Epidermal melanocyte (primary cell): ENCODE data around the gene KIDINS220.
A peak's percentile ranks its signal among the peaks of the same experiment; 100 is the strongest.

Experiments
- DNase-seq: peaks from one replicate; pipeline ENCODE4 v3.0.0; 2011; ENCODE audit warnings: low spot score; ENCODE audit not compliant: insufficient read length

KIDINS220 gene

DNA sequence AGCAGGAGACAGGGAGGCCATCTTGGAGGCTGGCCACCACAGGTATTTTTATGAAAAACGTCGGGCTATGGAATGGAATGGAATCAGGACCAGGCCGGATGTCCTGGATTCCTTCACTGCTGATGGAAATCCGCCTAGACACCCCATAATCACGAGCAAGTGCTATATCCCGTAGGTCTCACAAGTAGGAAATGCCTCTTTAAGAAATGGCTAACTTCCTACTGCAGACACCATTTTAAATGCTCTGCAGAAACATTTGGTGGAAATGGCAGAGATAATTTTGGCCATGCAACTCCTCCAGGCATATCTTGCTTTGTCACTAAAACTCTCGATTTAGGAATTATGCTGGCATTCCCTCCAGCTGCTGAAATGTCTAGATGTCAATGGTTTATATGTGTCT lies 137.6 kb downstream of the KIDINS220 start:
- no peak for DNase-seq

DNA sequence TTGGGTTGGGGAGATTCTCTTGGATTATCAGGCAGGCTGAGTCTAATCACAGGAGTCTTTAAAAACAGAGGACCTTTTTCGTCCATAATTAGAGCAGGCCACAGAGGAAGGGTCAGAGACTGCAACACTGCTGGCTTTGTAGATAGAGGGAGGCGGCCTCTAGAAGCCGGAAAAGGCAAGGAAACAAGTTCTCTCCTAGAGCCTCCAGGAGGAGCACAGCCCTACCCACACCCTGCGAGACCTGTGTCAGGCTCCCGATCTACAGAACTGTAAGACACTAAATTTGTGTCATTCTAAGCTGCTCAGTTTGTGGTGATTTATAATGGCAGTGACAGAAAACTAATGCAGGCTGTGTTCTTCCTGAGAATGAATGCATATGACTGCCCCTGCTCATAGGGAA lies 140.2 kb downstream of the KIDINS220 start:
- DNase-seq, result no peak

DNA sequence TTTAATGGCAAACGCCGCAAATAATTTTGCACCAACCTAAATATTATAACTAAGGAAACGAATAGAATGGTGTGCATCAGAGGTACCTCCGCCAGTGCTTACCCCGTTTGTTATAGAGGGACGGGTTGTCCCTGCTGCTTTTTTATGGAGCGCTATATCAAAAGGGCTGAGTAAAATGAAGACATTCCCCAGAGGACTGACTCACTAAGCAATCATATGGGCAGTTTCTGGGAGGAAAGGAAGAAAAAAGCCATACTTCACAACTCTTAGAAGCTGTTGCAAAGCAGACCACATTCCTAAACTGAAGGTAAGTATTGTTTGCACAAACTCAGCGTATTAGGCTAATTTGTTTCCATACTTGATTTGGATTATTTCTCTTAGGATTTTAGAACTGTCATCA lies 142.7 kb downstream of the KIDINS220 start:
- no peak for DNase-seq

GRCh38 chr2:8693157-8693821 lies 144.1 kb downstream of the KIDINS220 start:
- no peak for DNase-seq

DNA sequence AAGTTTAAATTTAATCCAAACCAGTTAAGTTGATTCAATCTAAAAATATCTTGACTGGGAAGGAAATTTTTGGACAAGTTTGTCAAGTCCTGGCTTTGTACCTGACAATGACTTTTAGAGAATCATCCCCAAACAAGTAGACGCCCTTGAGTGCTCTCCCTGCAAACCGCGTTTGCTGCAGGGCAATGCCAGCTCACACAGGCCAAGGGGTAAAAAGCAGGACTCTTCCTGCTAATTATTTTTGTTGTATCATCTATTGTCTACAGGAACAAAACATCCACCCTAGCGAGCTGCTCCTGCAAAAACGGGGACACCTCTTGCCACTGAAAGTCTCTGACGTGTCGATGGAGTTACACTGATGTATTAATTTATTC lies 144.6 kb downstream of the KIDINS220 start:
- DNase-seq, result no peak

GRCh38 chr2:8691859-8692437 lies 145.5 kb downstream of the KIDINS220 start:
- DNase-seq, result no peak

GRCh38 chr2:8685697-8686358 lies 151.6 kb downstream of the KIDINS220 start:
- peak; percentile 61 for DNase-seq

GRCh38 chr2:8684878-8685696 lies 152.3 kb downstream of the KIDINS220 start:
- no peak for DNase-seq

DNA sequence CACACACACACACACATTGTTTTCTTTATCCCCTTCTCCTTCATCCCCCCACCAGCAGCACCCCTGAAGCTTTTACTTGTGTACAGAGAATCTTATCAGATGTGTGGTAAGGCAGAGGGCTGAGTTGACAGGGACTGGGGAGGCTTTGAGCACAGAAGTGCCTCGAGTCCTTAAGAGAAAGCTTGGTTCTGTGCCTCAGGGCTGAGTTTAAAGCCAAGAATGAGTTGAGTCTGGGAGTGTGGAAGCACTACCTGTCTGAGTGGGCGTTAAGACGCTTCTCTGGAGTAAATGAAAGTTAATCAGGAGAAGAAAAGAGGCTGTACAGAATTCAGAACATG lies 152.9 kb downstream of the KIDINS220 start:
- DNase-seq, result no peak

DNA sequence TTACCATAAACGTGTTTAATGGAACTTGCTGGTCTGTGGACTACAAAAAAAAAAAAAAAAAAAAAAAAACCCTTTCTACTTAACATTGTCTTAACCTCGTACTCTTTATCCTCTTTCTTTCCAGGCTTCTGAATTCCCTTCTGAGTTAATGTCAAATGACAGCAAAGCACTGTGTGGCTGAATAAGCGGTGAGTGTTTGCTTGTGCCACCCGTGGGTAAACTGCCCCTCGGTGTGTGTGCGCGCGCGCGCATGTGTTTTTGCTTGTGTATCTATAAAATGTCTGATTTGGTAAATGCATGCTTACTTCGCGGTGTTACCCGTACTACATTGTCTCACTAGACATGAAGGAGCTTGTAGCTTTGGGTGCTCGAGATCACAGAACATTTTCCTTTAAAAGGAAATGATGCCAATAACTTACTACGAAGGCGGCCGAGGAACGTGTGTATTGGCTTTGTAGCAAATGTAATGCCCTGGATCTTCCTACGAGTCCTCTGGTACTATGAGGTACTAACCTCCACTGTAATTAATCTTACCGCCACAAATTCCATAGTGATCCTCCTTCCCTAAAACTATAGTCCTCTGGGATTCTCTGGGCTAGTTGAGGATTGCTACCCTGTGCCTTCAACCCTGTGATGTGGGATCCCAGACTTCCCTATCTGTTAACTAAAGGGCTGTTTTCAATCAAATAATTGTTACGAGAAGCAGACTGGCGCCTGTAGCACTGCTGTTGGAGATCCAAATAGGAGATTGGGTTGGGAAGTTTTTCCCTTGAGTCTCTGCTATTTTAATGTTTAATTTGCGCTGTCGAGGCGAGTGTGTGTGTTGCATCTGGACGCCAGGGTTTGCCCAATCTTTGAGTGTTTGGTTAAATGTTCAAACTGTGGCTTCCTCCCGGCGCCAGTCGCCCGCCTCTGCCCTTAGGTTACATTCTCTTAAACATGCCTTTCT lies 154.4 kb downstream of the KIDINS220 start:
- DNase-seq, result no peak

GRCh38 chr2:8681786-8682692 lies 155.4 kb downstream of the KIDINS220 start, which contains the start of gene ID2:
TSS of gene ID2 (plus strand) at chr2:8682056. CDS start at chr2:8682166, 110 bp downstream.
- DNase-seq, result peak; percentile 99

DNA sequence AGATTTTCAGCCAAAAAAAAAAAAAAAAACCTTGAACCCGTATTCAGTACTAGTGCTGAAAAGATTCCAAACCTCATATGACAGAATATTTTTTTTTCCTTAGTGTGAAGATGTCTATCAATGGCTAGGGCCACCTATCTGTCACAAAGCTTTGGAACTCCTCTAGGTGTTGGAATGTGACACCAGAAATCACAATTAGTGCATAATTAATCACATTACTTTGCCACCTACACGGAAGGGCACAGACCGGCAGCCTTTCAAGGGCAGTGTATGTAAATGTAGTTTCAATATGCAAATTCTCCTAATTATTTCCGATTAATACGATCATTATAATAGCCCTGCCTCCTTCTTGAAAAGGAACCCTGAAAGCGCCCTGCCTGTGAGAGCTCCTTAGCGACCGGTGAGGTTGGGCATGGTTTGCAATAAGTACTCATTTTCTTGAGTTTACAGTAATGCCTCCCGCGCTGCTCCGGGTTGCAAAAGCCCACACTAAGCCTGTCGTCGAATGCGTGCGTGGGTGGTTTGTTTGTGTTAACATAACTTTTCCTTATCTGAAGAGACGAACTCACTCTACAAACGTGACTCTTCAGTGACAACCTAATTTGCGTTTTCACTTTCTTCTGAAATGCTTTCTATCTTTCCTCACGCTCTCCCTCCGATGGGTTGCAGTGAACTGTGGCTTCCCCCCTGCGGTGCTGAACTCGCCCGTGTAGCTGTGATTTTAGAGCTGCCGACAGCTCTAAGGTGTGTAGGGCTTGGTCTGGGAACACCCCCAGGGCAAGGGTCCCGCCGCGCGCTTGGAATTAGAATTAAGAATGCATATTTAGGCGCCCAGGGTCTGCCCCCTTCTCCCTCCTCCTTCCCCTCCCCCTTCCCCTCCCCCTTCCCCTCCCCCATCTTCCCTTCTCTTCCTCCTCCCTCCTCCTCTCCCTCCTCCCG lies 156.3 kb downstream of the KIDINS220 start:
- DNase-seq, result no peak

- DNase-seq, result no peak
Measured at GRCh38 chr2:8679827-8680731, 157.3 kb downstream of the KIDINS220 start.

GRCh38 chr2:8679567-8679826 lies 157.9 kb downstream of the KIDINS220 start:
- DNase-seq, result no peak
